GM19328 (cell line): Measurements from ENCODE around the gene ABCF2.

ENCODE experiments used
- ATAC-seq: cut with Tn5 transposase; IDR thresholded peaks from one replicate; pipeline ENCODE4 v1.9.1; 2021; ENCODE audit warnings: mild to moderate bottlenecking, moderate library complexity; ENCODE audit not compliant: unreplicated experiment

ABCF2 gene

GRCh38 chr7:151226875-151227782 is at the start of gene ABCF2:
TSS of gene ABCF2 (minus strand) at chr7:151227205. CDS start at chr7:151226458, 747 bp downstream.
- peak; percentile 100 for ATAC-seq

GRCh38 chr7:151275813-151276577 is 49.0 kb upstream of the ABCF2 start:
- no peak for ATAC-seq

GRCh38 chr7:151274936-151275812 is 48.2 kb upstream of the ABCF2 start:
- no peak for ATAC-seq

- ATAC-seq: no peak
Observed at GRCh38 chr7:151274396-151274795, 47.4 kb upstream of the ABCF2 start.

- ATAC-seq: no peak
Observed at GRCh38 chr7:151273651-151274390, 46.8 kb upstream of the ABCF2 start.

- no peak for ATAC-seq
Observed at GRCh38 chr7:151272877-151273276, 45.9 kb upstream of the ABCF2 start.

GRCh38 chr7:151272405-151272804 is 45.4 kb upstream of the ABCF2 start:
- ATAC-seq: no peak

- ATAC-seq: no peak
Observed at GRCh38 chr7:151271699-151272355, 44.8 kb upstream of the ABCF2 start.

- ATAC-seq: no peak
Observed at GRCh38 chr7:151269511-151269910, 42.5 kb upstream of the ABCF2 start.

- no peak for ATAC-seq
Observed at GRCh38 chr7:151265351-151265931, 38.4 kb upstream of the ABCF2 start.

- no peak for ATAC-seq
Observed at GRCh38 chr7:151264615-151265014, 37.6 kb upstream of the ABCF2 start.

GRCh38 chr7:151261529-151261928 is 34.5 kb upstream of the ABCF2 start:
- ATAC-seq: no peak

- ATAC-seq: no peak
Observed at GRCh38 chr7:151260883-151261282, 33.9 kb upstream of the ABCF2 start.

GRCh38 chr7:151260471-151260870 is 33.5 kb upstream of the ABCF2 start:
- no peak for ATAC-seq

- no peak for ATAC-seq
Observed at GRCh38 chr7:151257990-151258389, 31.0 kb upstream of the ABCF2 start.

GRCh38 chr7:151256410-151257045 is 29.5 kb upstream of the ABCF2 start:
- no peak for ATAC-seq

GRCh38 chr7:151255390-151255789 is 28.4 kb upstream of the ABCF2 start:
- ATAC-seq: no peak

GRCh38 chr7:151254851-151255250 is 27.8 kb upstream of the ABCF2 start:
- no peak for ATAC-seq

- ATAC-seq: no peak
Observed at GRCh38 chr7:151254316-151254715, 27.3 kb upstream of the ABCF2 start.
